ES-I3 (cell line): Measurements from ENCODE around the gene GUCD1.

Experiments used
- H3K36me3 ChIP-seq: 2 replicates; pipeline ENCODE4 v1.6.1; 2013; ENCODE audit warnings: mild to moderate bottlenecking, low read length, control low read depth, moderate library complexity; ENCODE audit not compliant: insufficient read depth
- H3K4me1 ChIP-seq: 2 replicates; pipeline ENCODE4 v1.6.1; 2013; ENCODE audit warnings: mild to moderate bottlenecking, control low read depth, low read length; ENCODE audit not compliant: insufficient read depth
- H3K9ac ChIP-seq: 2 replicates; pipeline ENCODE4 v1.6.1; 2013; ENCODE audit warnings: low read depth, mild to moderate bottlenecking, low read length, moderate library complexity
- H3K9me3 ChIP-seq: 2 replicates; pipeline ENCODE4 v1.6.1; 2013; ENCODE audit warnings: mild to moderate bottlenecking, low read length, moderate library complexity; ENCODE audit not compliant: control insufficient read depth, insufficient read depth

Gene GUCD1

DNA sequence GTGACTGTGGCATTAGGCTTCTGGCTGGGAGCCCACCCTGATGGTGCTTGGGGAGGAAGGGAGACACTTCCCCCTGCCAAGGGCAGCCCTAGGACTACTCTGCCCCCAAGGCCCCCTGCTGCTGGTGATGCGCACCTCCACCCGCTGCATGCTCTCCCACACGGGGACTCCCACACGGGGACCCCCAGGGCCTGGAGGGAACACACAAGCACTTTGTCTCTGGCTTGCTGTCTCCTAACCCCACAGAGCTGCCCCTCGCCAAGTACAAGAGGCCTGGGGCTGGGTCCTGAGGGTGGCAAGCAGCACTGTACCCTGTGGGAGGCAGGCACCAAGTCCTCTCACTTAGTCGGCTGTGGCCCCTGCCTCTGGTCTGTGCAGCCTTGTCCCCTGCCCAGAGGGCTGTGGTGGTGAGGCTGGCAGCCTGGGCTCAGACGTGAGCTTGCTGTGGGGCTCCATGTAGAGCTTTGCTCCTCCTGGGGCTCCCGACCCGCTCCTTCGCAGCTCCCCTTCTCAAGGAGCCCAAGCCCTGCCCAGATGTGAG, 30.0 kb upstream of the GUCD1 start:
- no peak overlapping the region for H3K9ac ChIP-seq
- no peaks in the 10 kb centered on the region for H3K4me1 ChIP-seq
- no peaks in the 10 kb centered on the region for H3K36me3 ChIP-seq
- H3K9me3 ChIP-seq: no peaks in the 10 kb centered on the region

DNA sequence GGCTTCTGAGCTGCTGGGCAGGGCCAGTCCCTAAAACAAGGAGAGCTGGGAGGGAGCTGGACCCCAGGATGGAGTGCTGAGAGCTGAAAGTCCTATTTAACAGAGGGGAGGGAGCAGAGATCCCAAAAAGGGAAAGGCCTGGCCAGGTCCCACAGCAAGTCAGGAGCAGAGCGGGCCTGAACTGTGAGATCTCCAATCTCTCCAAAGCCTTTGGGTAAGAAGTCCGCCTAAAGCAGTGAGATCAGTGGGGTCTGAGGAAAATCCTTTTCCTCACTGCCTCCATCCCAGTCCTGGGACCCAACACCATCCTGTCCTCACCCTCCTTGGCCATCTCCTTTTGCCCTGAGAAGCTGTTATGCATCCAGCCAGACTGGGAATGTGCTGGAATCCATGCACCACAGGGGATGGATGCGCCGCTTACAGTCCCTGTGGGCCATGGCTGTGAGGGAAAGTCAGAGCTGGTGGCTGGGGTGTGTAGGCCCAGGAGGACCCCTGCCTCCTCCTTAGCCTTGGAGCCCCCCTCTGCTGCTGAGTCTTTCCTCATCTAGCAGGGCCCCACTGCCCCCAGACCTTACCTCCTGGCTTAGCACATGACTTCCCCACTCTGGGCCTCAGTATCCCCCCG, 29.3 kb upstream of the GUCD1 start:
- H3K36me3 ChIP-seq: no peaks in the 10 kb centered on the region
- no peaks in the 10 kb centered on the region for H3K4me1 ChIP-seq
- no peak overlapping the region for H3K9ac ChIP-seq
- no peaks in the 10 kb centered on the region for H3K9me3 ChIP-seq

- Histone ChIP-seq H3K9me3 (no peaks in the 10 kb centered on the region), H3K36me3 (no peaks in the 10 kb centered on the region), H3K9ac (no peak overlapping the region), H3K4me1 (no peaks in the 10 kb centered on the region)
Observed at GRCh38 chr22:24583221-24584165, 28.6 kb upstream of the GUCD1 start.

DNA sequence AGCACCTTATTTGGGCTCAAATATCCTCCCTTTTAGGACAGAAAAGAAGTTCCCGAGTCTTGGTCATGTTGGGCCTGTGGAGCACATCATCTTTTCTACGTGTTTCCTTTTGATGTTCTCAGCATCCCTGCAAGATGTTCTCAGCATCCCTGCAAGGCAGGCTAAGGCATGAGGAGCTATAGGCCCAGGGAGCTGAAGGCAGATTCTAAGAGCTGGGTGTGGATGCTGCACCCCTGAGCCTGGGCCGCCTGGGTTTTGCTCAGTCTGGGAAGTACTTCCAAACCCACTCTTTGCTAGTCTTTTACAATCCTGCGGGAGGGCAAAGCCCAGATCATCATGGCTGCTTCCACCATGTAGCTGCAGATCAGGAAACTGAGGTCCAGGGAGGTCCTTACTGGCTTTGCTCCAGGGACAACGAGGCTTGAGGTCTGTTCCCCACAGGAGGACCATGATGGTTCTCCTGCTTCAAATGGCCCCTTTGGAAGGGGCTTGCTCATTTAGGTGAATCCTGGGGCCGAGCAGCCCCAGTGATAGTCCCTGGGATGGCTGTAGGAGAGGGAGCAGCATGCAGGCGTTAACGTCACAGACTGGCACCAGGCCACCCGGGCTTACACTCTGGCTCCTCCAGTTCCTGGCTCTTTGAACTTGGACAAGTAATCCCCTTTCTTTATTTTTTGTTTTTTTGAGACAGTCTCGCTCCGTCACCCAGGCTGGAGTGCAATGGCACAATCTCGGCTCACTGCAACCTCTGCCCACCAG, 27.3 kb upstream of the GUCD1 start:
- no peak overlapping the region for H3K9ac ChIP-seq
- H3K9me3 ChIP-seq: no peaks in the 10 kb centered on the region
- H3K4me1 ChIP-seq: no peaks in the 10 kb centered on the region
- no peaks in the 10 kb centered on the region for H3K36me3 ChIP-seq

DNA sequence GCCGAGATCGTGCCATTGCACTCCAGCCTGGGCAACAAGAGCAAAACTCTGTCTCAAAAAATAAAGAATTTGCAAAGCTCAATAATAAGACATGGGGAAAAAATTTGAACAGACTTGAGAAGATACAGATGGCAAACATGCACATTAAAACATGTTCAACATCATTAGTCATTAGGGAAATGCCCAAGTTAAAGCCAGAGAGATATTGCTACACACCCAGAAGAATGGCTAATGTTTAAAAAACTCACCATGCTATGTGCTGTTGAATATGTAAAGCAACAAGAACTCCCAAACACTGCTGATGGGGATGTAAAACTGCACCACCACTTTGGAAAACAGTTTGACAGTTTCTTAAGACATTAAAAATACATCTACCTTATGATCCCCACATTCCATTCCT, 25.3 kb upstream of the GUCD1 start:
- H3K9me3 ChIP-seq: no peaks in the 10 kb centered on the region
- H3K36me3 ChIP-seq: peaks cover 3% of the 10 kb centered on the region; the same call in 1 of the 2 replicates
- no peaks in the 10 kb centered on the region for H3K4me1 ChIP-seq
- no peak overlapping the region for H3K9ac ChIP-seq

- Histone ChIP-seq H3K4me1 (no peaks in the 10 kb centered on the region), H3K9ac (no peak overlapping the region), H3K9me3 (no peaks in the 10 kb centered on the region)
Observed at GRCh38 chr22:24579258-24579601, 24.3 kb upstream of the GUCD1 start.

DNA sequence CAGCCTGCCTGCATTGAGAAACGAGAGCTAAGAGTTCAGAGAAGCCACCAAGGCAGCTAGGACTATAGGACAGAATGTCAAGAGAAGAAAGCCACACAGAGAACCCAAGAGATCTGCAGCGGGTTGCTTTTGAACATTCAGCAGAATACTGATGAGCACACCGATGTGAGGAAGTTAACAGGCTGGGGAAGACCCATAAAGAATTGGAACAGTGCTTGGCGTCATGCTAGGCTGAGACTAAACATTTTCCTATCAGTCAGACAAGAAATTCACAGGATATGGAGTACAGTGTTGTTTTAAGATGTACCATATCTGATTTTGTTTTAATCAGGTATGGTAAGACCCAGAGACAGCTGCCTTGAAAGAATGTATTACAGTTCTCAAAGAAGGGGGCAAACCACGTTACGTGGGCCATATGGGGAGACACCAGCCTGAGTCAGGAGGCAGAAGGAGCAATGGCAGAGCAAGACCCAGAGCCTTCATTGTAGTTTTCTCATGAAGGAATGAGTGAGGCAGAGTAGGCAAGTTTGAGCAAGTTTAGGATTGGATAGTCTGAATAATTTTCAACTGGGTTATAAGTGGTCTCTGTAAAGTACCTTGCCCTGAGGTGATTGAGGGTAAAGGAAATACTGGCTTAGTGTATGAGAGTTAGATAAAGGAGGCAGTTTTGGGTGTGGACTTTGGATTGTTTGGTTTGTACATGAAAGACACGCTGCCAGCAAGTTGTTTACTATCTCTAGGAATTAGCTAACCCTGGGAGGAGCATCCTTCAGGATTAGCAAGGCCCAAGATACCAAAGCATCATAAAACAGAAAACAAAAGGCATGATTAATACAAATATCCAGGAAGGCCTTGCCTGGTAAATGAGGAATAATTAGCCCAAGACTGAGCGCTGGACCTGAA, 23.7 kb upstream of the GUCD1 start:
- Histone ChIP-seq H3K9ac (no peak overlapping the region), H3K36me3 (peaks cover 17% of the 10 kb centered on the region), H3K4me1 (no peaks in the 10 kb centered on the region)

More at GRCh38 chr22:24579258-24579601, 24.3 kb upstream of the GUCD1 start:
- peaks cover 12% of the 10 kb centered on the region for H3K36me3 ChIP-seq

GRCh38 chr22:24576778-24577177, 21.8 kb upstream of the GUCD1 start:
- H3K9me3 ChIP-seq: no peaks in the 10 kb centered on the region; the same call in 1 of the 2 replicates
- no peak overlapping the region for H3K9ac ChIP-seq
- H3K4me1 ChIP-seq: no peaks in the 10 kb centered on the region
- peaks cover 33% of the 10 kb centered on the region for H3K36me3 ChIP-seq

More for the DNA sequence above, 23.7 kb upstream of the GUCD1 start:
- no peaks in the 10 kb centered on the region for H3K9me3 ChIP-seq

DNA sequence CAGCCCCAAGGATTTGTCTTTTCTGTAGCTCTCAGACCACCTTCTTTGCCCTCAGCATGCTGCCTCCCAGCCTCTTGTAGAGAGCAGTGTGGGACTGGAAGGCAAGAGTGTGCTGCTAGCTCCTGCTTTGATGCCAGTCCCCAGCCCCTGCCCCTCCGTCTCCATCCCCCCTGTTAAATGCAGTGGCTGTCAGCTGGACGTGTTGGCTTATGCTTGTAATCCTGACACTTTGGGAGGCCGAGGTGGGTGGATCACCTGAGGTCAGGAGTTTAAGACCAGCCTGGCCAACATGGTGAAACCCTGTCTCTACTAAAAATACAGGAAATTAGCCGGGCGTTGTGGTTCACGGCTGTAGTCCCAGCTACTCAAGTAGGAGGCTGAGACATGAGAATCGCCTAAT, 16.3 kb upstream of the GUCD1 start:
- no peaks in the 10 kb centered on the region; the same call in 1 of the 2 replicates for H3K9me3 ChIP-seq
- peaks cover 43% of the 10 kb centered on the region for H3K36me3 ChIP-seq
- H3K4me1 ChIP-seq: no peaks in the 10 kb centered on the region
- H3K9ac ChIP-seq: no peak overlapping the region

- Histone ChIP-seq H3K9me3 (no peaks in the 10 kb centered on the region), H3K9ac (no peak overlapping the region), H3K4me1 (no peaks in the 10 kb centered on the region), H3K36me3 (peaks cover 19% of the 10 kb centered on the region)
Observed at GRCh38 chr22:24567668-24568067, 12.7 kb upstream of the GUCD1 start.

GRCh38 chr22:24566899-24567511, 12.1 kb upstream of the GUCD1 start:
- H3K9me3 ChIP-seq: no peaks in the 10 kb centered on the region
- no peak overlapping the region for H3K9ac ChIP-seq
- H3K4me1 ChIP-seq: no peaks in the 10 kb centered on the region
- H3K36me3 ChIP-seq: peaks cover 14% of the 10 kb centered on the region

- Histone ChIP-seq H3K9ac (no peak overlapping the region), H3K4me1 (no peaks in the 10 kb centered on the region), H3K36me3 (peaks cover 17% of the 10 kb centered on the region), H3K9me3 (no peaks in the 10 kb centered on the region)
Observed at GRCh38 chr22:24565077-24565476, 10.1 kb upstream of the GUCD1 start.

GRCh38 chr22:24564376-24565058, 9.6 kb upstream of the GUCD1 start:
- H3K9me3 ChIP-seq: no peaks in the 10 kb centered on the region
- no peak overlapping the region for H3K9ac ChIP-seq
- peaks cover 20% of the 10 kb centered on the region for H3K36me3 ChIP-seq
- H3K4me1 ChIP-seq: no peaks in the 10 kb centered on the region
